Mesenteric fat pad (tissue), 1 donor: ENCODE results near the gene ENTPD8. TPM values are rescaled to one million over a fixed set of nuclear protein-coding genes. Genes with fewer than 3 reads are reported as not detected.
"Not testable (repeated sequence)": the region's sequence is repeated elsewhere in the genome, so short reads cannot be mapped to it uniquely, and the experiment has no call there.

Experiments
- DNase-seq: peaks from one replicate; pipeline ENCODE4 v3.0.0-alpha.2; 2020; ENCODE audit warnings: low spot score
- total RNA-seq: library from RNA; stranded (reverse); fragmentation: NEBNext Ultra II Directional; extraction: Animal tissue kit (Norgen Biotek cat#: 25700); gene quantifications from one replicate; pipeline ENCODE4 v1.2.1, GENCODE V29; 2021
- donor health status: DM: yes; HTN: yes; CAD: no.

The ENTPD8 gene
- total RNA-seq, 1 donor from 2014 or later: not detected

DNA sequence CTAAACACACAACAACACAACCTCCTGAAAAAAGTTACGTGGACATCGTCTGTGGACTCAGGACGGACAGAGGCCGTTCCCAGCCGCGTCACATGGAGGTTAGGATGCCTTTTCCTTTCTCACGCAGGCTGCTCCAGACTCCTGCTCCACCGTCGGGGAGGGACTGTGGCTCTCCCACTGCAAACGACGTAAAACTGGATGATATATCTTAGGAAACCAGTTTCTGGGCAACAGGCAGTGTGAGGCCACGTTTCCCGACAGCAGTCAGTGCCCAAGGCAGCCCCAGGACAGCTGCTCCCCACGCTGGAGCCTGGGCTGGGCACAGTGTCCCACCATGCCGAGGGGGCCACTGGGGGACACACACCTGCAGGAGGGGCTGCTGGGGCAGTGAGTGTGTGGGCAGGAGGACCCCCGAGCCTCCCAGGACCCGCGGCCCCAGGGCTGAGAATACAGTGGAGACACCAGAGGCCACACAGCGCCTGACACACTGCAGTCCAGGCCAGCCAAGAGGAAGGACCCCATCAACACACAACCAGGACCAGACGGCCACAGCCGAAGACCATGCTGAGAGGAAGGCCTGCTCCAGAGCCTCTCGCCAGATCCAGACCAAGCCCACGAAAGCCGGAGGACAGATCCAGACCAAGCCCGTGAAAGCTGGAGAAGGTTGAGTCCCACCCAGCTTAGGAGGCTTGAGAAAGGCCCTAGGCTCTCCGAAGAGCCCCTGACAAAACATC lies 44.4 kb downstream of the ENTPD8 start:
- DNase-seq: no peak

GRCh38 chr9:137396227-137396626 lies 44.9 kb downstream of the ENTPD8 start:
- no peak for DNase-seq

DNA sequence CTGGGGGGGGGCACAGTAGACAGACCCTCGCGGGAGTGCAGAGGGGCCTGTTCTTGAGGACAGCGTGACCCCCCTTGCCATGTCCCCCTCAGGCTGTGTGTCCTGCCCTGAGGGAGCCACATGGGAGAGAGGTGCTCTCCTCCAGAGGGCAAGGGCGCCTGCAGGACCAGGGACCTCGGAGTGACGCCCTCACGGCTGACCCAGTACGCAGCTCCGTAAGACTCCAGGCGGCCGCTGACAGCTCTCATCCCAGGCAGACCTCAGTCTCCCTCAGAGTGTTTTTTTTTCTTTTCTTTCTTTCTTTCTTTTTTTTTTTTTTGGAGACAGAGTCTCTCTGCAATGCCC lies 45.5 kb downstream of the ENTPD8 start:
- DNase-seq: no peak

DNA sequence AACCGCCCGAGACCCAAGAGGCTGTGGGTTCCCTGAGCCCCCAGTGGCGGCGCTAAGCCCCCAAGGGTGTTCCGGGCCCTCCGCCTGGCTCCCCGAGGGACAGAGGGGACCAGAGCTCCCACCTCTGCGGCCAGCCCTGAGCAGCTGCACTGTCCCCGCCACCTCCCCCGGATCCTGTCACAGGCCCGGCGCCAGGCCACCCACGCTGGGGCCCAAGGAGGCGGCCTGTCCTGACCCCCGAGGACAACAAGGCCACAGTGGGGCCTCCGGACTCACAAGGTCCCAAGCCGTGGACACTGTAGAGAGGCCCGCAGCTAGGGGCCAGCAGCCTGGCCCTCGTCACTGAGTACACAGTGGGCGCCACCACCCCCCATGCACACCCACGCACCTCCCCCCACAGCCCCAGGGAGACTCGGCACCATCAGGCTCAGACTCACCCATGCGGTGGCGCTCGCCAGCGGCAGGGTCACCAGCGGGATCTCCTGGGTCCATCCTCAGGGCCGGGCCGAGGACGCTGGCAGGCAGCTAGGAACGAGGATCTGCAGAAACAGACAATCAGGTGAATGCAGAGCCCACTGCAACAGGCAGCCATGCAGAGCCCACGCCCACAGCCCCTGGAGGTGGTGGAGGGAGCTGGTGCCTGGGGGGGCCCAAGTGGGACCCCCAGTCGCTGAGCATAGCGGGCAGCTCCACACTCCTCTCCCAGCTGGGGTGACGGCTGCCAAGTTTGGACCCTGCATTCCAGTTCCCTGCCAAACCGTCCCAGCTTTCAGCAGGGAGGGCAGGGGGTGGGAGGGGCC lies 46.1 kb downstream of the ENTPD8 start:
- DNase-seq: no peak

DNA sequence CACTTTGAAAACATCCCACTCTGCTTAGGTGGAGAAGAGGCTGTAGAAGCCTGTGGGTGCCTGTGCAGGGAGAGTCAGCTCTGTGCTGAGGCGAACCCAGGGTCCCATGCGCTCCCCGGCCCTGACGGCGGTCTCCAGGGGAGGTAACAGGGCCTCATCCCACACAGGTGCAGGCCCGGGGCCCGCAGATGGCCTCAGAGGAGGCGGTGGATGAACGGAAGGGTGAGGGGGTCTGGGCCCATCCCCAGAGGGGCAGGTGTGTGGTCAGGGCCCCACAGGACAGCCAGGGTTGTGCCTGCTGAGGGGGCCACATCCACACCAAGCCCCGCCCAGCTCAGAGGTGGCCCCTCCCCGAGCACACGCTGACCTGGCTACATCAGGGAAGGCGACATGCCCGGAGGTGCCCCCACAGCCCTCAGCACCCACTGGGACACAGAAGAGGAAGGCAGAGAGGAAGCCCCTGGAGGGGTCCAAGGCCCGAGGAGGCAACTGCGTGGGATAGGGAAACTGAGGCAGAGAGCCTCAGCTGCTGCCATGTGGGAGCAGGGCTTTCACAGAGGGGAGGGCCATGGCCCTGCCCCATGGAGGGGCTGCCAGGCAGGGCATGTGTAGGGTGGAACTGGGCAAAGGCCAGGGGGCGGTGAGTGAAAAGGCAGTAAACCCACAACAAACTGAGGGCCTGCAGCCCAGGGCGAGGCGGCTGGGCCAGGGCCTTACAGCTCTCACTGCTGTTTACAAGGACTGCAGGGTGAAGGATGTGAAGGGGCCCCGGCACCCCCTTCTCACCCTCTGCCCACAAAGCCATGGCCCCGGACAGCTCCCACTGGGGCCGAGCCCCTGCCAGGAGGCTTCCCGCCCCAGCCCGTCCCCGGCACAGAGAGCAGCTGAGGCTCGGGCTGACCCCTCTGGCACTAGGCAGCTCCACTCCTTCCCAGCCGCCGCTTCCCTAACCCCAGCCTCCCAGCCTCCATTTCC lies 47.7 kb downstream of the ENTPD8 start:
- DNase-seq: no peak

DNA sequence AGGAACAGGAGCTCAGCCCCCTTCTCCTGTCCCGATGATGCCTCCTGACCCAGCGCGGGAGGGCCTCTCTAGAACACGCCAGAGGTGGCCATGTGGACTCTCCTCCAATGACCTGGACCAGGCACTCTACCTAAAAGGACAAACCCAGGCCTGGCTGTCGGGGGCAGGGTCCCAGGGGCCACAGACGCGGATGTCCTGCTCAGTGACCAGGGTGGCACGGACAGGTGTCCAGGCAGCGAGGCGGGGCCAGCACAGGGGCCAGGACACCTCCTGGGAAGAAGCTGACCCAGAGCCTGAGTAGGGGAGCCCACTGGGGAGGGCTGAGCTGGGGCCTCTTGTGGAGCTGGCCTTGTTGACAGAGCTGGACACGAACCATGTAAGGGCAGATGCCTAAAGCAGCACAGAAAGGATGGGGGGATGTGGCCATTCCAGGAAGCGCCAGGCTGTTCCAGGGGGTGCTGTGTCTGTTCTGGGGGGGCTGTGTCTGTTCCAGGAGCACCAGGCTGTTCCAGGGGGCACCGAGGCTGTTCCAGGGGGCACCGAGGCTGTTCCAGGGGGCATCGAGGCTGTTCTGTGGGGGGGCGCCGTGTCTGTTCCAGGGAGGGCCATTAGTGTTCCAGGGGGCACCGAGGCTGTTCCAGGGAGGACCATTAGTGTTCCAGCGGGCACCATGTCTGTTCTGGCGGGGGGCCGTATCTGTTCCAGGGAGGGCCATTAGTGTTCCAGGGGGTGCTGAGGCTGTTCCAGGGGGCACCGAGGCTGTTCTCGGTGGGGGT lies 48.7 kb downstream of the ENTPD8 start:
- DNase-seq: no peak

- no peak for DNase-seq
Observed at GRCh38 chr9:137391411-137391754, 49.8 kb downstream of the ENTPD8 start.

- DNase-seq: no peak
Observed at GRCh38 chr9:137390553-137391410, 50.4 kb downstream of the ENTPD8 start.

- DNase-seq: no peak
Observed at GRCh38 chr9:137389428-137389746, 51.8 kb downstream of the ENTPD8 start.

DNA sequence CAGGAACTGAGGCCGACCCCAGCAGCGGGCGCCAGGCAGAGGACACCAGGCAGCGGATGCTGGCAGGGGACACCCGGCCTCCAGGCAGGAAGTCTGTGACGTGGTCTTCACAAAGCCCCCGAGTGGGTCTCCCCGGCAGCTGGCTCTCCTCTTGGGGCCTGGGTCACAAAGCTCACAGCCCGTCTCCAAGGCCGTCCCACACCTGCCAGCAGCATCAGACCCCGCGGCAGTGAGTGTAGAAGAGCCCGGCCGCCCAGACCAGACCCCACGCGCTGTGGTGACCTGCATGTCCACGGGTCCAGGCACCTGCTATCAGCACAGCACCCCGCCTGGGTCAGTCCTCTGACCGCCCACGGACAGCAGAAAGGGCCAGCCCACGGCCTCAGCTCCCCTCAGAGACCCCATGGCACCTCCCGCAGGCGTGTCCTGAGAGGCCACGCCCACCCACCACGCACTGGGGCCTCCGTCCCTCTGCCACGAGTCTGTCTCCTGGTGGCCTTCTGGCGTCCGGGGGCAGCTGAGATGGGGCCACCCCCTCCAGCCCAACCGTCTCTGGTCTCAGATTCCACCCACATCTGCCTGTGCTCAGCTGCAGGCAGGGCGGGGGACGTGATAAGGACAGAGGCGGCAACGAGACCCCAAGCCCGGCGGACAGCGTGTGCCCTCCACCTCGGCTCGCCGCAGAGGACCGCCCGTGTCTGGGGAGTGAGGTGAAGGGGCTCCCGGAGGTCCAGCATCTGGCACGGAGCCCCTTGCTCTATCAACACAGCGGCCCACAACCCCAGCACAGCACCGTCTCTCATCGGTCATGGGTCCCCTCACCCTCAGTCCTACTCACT lies 52.3 kb downstream of the ENTPD8 start:
- DNase-seq: no peak

GRCh38 chr9:137387891-137388560 lies 53.1 kb downstream of the ENTPD8 start:
- DNase-seq: no peak

DNA sequence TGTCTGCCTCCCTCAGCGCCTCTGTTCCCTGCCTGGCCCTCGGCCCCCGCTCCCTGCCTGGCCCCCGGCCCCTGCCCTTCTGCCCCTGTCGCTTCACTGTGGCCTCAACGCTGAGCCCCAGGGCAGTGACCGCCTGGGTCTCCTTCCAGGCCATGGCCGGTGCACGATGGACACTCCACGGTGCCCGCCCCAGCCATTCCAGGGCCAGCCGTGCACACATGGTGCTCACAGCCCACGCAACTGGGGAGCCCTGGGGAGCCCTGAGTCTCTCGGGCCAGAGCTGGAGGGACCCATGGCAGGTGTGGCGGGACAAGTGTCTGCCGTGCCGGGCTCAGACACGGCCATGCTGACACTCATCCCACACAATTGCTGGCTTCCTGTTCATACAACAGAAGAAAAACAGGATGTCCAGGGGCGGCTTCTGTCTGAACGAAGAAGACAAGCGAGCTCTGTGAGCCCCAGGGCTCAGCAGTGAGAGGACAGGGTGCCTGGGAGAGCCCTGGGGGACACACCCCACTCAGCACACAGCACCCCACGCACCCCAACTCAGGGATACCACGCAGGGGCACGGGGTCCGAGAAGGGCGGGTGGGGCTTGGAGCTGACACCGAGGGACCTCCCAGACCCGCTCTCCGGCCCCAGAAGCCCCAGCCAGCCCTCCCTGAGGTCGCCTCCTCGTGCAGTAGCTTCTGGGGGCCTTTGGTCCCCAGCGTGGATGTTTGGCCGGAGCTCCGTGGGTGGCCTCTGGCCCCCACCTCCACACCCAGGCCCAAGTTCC lies 53.9 kb downstream of the ENTPD8 start:
- DNase-seq: no peak

- not testable (repeated sequence) for DNase-seq
Observed at GRCh38 chr9:137386507-137387113, 54.5 kb downstream of the ENTPD8 start.

DNA sequence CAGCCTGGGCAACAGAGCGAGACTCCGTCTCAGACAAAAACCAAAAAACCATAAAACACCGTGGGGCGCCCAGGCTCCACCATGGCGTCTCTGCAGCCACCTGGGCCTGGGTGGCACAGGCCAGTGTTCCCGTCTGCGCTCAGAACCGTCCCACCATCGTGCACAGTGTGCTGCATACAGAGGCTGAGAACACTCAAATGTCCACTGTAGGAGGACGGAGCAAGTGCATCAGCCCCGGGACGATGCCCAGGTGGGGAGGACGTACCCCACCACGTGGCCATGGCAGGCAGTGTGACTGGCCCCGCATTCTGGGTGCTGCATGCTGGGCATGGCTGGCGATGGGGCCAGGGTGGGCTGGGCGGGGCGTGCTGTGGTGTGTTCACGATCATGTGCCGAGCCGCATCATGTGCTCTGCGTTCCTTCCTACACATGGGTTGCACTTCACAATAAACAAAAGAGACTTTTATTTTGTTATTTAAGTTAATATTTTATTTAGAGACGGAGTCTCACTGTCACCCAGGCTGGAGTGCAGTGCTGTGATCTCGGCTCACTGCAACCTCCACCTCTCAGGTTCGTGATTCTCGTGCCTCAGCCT lies 56.0 kb downstream of the ENTPD8 start:
- DNase-seq: no peak
